Hepatocyte (in vitro differentiated cells): ENCODE data around the gene PNO1.

Experiments used
- CTCF ChIP-seq: fragments of 200-600 bp; sonication (generic); IDR thresholded peaks from 2 replicates; pipeline ENCODE4 v1.5.1; 2016; ENCODE audit warnings: antibody characterized with exemption, mild to moderate bottlenecking; ENCODE audit not compliant: poor library complexity
- EZH2 ChIP-seq: fragments of 200-600 bp; sonication (generic); IDR thresholded peaks from 2 replicates; pipeline ENCODE4 v1.6.1; 2016; ENCODE audit warnings: antibody characterized with exemption, mild to moderate bottlenecking, borderline replicate concordance
- EZH2phosphoT487 ChIP-seq: fragments of 200-600 bp; sonication (generic); IDR thresholded peaks from one replicate; pipeline ENCODE4 v1.6.1; 2018; ENCODE audit warnings: antibody characterized with exemption, mild to moderate bottlenecking, low read depth, moderate library complexity; ENCODE audit not compliant: unreplicated experiment, severe bottlenecking

GRCh38 chr2:68182902-68183301, 25.2 kb downstream of the PNO1 start:
- TF ChIP-seq EZH2phosphoT487 (no peak), CTCF (no peak), EZH2 (no peak)
